ENCODE data around the gene OPTN.

DNA sequence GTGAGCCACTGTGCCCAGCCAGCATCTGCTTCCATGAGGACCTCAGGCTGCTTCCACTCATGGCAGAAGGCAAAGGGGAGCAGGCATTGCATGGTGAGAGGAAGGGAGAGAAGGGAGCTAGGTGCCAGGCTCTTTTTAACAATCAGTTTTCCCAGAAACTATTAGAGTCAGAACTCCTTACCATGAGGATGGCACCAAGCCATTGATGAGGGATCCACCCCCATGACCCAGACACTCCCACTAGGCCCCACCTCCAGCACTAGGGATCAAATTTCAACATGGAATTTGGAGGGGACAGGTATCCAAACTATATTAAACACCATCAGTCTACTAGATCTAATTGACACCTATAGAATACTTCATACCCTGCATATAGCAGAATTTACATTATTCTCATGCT, 47.2 kb downstream of the OPTN start:
- TF ChIP-seq CTCF (IDR thresholded peaks at IDR 0.05) (no peak), POLR2AphosphoS5 (IDR thresholded peaks at IDR 0.05; ENCODE audit: insufficient read depth in 1 of 2, low read depth in 1 of 2) (no peak)

Measured in vagina (tissue), 2 donors.